ENCODE results near the gene SLAMF8.

SLAMF8 gene

GRCh38 chr1:159849626-159850366 is 23.1 kb downstream of the SLAMF8 start:
- FAIRE-seq, result no peak

GRCh38 chr1:159851407-159851806 is 24.7 kb downstream of the SLAMF8 start:
- no peak for FAIRE-seq

GRCh38 chr1:159853417-159854115 is 26.9 kb downstream of the SLAMF8 start:
- no peak for FAIRE-seq

GRCh38 chr1:159854116-159854692 is 27.5 kb downstream of the SLAMF8 start:
- no peak for FAIRE-seq

GRCh38 chr1:159854693-159855192 is 28.1 kb downstream of the SLAMF8 start:
- no peak for FAIRE-seq

- FAIRE-seq, result no peak
Measured at GRCh38 chr1:159855709-159856108, 29.0 kb downstream of the SLAMF8 start.

- FAIRE-seq, result no peak
Measured at GRCh38 chr1:159856576-159856975, 29.9 kb downstream of the SLAMF8 start.

- FAIRE-seq, result no peak
Measured at GRCh38 chr1:159857889-159858288, 31.2 kb downstream of the SLAMF8 start.

GRCh38 chr1:159859767-159860322 is 33.2 kb downstream of the SLAMF8 start:
- FAIRE-seq, result no peak

GRCh38 chr1:159860456-159860855 is 33.8 kb downstream of the SLAMF8 start:
- no peak for FAIRE-seq

GRCh38 chr1:159861218-159861617 is 34.5 kb downstream of the SLAMF8 start:
- FAIRE-seq, result no peak

GRCh38 chr1:159862031-159862430 is 35.4 kb downstream of the SLAMF8 start:
- FAIRE-seq, result no peak

GRCh38 chr1:159862557-159862956 is 35.9 kb downstream of the SLAMF8 start, which contains the start of gene VSIG8:
VSIG8 (minus strand) TSS chr1:159862657; CDS start chr1:159862521, 136 bp downstream.
- no peak for FAIRE-seq

GRCh38 chr1:159864262-159864661 is 37.6 kb downstream of the SLAMF8 start:
- FAIRE-seq, result no peak

- FAIRE-seq, result no peak
Measured at GRCh38 chr1:159866066-159866465, 39.4 kb downstream of the SLAMF8 start.

GRCh38 chr1:159866905-159867663 is 40.4 kb downstream of the SLAMF8 start:
- no peak for FAIRE-seq

- FAIRE-seq, result no peak
Measured at GRCh38 chr1:159867664-159868026, 41.0 kb downstream of the SLAMF8 start.

- FAIRE-seq, result no peak
Measured at GRCh38 chr1:159868766-159869165, 42.1 kb downstream of the SLAMF8 start.

- FAIRE-seq, result no peak
Measured at GRCh38 chr1:159869173-159869572, 42.5 kb downstream of the SLAMF8 start.

- FAIRE-seq, result no peak
Measured at GRCh38 chr1:159869607-159870006, 42.9 kb downstream of the SLAMF8 start.

- FAIRE-seq, result no peak
Measured at GRCh38 chr1:159870704-159871103, 44.0 kb downstream of the SLAMF8 start.

GRCh38 chr1:159872891-159873290 is 46.2 kb downstream of the SLAMF8 start:
- no peak for FAIRE-seq

Data from G401.6 (cell line).